ENCODE measurements around the gene ZNF507. TPM values are rescaled to one million over a fixed set of nuclear protein-coding genes. Genes with fewer than 3 reads are reported as not detected.

The ZNF507 gene
- total RNA-seq, 1 experiment from 2014 or later, result 31.1 TPM

DNA sequence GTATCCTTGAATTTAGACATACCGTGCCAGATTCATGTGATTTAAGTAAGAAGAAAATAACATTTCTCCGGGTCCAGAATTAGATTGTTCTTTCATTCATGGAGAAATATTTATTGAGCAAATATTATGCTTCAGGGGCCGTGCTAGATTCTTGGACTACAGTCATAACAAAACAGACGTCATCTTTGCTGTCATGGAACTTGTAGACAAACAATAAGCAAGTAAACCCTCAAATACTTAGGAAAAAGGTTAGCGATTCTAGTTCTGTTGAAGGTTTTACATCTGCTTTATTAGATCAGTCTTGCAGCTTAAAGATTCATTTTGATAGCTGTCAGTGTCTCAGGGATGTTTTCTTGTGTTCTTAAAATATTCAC lies 16.9 kb downstream of the ZNF507 start:
- Histone ChIP-seq H3K79me1 (ENCODE audit: insufficient read depth, low read depth, low read length, poor library complexity, severe bottlenecking) (no peaks in the 10 kb centered on the region), H3K27me3 (ENCODE audit: insufficient read depth, low read length) (no peaks in the 10 kb centered on the region), H3K4me2 (ENCODE audit: insufficient read depth, insufficient read length, low read length) (no peak overlapping the region), H4K8ac (replicated peaks; ENCODE audit: insufficient read length, low read depth, low read length) (no peak overlapping the region), H3K79me2 (ENCODE audit: insufficient read depth, low read length) (no peaks in the 10 kb centered on the region), H4K91ac (ENCODE audit: insufficient read length, low read depth, low read length) (no peak overlapping the region), H2BK12ac (ENCODE audit: insufficient read length, low read depth, low read length) (no peak overlapping the region), H2BK15ac (ENCODE audit: low read depth, low read length) (no peak overlapping the region), H3K18ac (ENCODE audit: insufficient read length, low read depth, low read length) (no peak overlapping the region), H4K20me1 (ENCODE audit: control insufficient read depth, insufficient read depth, insufficient read length) (no peaks in the 10 kb centered on the region), H2BK5ac (ENCODE audit: insufficient read length, low read length) (no peak overlapping the region), H2BK20ac (ENCODE audit: low read depth, low read length, poor library complexity, severe bottlenecking) (no peak overlapping the region), H3K56ac (ENCODE audit: insufficient read length, low read depth, low read length) (no peak overlapping the region), H4K5ac (ENCODE audit: insufficient read length, low read depth, low read length) (no peak overlapping the region), H3K23me2 (ENCODE audit: insufficient read length, low read depth, low read length, poor library complexity, severe bottlenecking) (no peaks in the 10 kb centered on the region), H3K4ac (ENCODE audit: low read depth, low read length) (no peak overlapping the region), H3K4me1 (ENCODE audit: insufficient read depth, low read length) (no peaks in the 10 kb centered on the region), H2AK5ac (ENCODE audit: insufficient read length, low read length) (no peak overlapping the region), H2BK120ac (ENCODE audit: low read depth, low read length, poor library complexity, severe bottlenecking) (no peak overlapping the region), H3K23ac (ENCODE audit: insufficient read length, low read depth, low read length) (no peak overlapping the region), H2AFZ (ENCODE audit: low read length) (no peak overlapping the region), H3K14ac (ENCODE audit: insufficient read depth, low read length) (no peak overlapping the region), H3K9ac (ENCODE audit: extremely low read depth, insufficient read length, low read length) (no peak overlapping the region), H3K27ac (ENCODE audit: insufficient read length, low read depth, low read length) (no peak overlapping the region), H3K9me3 (ENCODE audit: control insufficient read depth, low read depth, low read length) (no peaks in the 10 kb centered on the region), H3T11ph (ENCODE audit: low read length) (no peak overlapping the region)
- WGBS (ENCODE audit: extremely low coverage, insufficient read length, low lambda C conversion rate), result no CpG with 5 or more reads among the region's 5 CpGs
- peaks cover 0 to 3% of the 10 kb centered on the region in 2 experiments; a peak in 1 of 4 replicates for H3K4me1 Mint-ChIP-seq
- TF ChIP-seq, protein P1, sequence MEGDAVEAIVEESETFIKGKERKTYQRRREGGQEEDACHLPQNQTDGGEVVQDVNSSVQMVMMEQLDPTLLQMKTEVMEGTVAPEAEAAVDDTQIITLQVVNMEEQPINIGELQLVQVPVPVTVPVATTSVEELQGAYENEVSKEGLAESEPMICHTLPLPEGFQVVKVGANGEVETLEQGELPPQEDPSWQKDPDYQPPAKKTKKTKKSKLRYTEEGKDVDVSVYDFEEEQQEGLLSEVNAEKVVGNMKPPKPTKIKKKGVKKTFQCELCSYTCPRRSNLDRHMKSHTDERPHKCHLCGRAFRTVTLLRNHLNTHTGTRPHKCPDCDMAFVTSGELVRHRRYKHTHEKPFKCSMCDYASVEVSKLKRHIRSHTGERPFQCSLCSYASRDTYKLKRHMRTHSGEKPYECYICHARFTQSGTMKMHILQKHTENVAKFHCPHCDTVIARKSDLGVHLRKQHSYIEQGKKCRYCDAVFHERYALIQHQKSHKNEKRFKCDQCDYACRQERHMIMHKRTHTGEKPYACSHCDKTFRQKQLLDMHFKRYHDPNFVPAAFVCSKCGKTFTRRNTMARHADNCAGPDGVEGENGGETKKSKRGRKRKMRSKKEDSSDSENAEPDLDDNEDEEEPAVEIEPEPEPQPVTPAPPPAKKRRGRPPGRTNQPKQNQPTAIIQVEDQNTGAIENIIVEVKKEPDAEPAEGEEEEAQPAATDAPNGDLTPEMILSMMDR (conservative IDR thresholded peaks at IDR 0.05), result no peak
- H3K4me3 Mint-ChIP-seq, result no peak overlapping the region
- no peaks in the 10 kb centered on the region for H3K27me3 Mint-ChIP-seq (ENCODE audit: low read depth)
- H3K9me3 Mint-ChIP-seq, result no peaks in the 10 kb centered on the region; a peak in 1 of 5 replicates
- DNase-seq, result no peak
- H3K27ac Mint-ChIP-seq, result no peak overlapping the region
- H3K36me3 Mint-ChIP-seq (ENCODE audit: insufficient read depth in 1 of 3, low read depth in 3 of 3), result peaks cover 12 to 76% (median 56%) of the 10 kb centered on the region in 3 experiments; a peak in 6 of 7 replicates

Measured in H9 (cell line).